C4-2B (cell line): Measurements from ENCODE around the gene QSOX1.

Experiments used
- ZFX ChIP-seq: fragments of 450-650 bp; IDR thresholded peaks from 2 replicates; pipeline ENCODE4 v1.6.1; 2017
- TF ChIP-seq, protein P1 (sequence below): fragments of 450-650 bp; conservative IDR thresholded peaks from 2 replicates; pipeline ENCODE4 v1.5.1; 2017; ENCODE audit warnings: mild to moderate bottlenecking

DNA sequence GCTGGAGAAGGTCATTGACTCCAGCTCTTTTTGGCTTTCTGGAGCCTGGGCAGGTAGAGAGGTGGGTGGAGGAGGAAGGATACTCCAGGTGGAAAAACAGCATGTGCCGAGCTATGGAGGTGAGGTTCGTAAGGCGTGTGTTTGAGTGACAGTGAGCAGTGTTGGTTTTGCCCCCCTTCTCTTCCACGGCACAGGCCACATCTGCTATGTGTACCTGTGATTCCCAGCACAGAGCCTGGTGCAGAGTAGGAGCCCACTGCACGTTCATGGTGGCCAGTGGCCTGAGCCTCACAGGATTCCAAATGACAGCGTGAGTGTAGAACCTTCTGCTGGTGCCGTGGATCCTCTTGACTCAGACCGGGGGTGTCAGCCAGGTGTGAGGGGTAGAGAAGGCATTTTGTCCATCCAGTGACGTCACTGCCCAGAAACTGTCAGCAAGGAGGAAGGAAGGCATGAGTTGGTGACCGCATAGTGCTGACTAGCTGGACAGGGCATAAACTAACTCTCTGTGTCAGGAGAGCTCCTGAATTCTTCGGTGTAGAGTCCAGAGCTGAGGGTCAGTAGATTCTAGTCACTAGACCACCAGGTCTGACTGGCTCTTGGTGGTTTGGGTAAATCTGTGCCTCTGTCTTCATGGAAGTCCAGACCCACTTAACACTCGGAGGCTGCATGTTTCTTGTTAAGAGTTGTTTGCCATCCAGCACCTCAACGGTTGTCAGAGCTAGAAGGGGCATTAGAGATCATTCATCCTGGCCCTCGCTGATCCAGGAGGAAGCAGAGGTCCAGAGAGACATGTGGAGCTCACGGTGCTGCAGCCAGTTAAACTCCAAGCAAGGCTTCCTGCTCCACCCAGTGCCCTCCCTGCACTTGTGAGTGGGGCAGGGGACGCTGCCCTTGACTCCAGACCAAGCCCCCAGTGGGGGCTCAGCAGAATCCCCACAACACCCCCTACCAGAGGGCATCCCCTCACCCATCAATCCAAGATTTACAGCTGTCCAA is 3.8 kb downstream of the QSOX1 start:
- TF ChIP-seq, protein P1, sequence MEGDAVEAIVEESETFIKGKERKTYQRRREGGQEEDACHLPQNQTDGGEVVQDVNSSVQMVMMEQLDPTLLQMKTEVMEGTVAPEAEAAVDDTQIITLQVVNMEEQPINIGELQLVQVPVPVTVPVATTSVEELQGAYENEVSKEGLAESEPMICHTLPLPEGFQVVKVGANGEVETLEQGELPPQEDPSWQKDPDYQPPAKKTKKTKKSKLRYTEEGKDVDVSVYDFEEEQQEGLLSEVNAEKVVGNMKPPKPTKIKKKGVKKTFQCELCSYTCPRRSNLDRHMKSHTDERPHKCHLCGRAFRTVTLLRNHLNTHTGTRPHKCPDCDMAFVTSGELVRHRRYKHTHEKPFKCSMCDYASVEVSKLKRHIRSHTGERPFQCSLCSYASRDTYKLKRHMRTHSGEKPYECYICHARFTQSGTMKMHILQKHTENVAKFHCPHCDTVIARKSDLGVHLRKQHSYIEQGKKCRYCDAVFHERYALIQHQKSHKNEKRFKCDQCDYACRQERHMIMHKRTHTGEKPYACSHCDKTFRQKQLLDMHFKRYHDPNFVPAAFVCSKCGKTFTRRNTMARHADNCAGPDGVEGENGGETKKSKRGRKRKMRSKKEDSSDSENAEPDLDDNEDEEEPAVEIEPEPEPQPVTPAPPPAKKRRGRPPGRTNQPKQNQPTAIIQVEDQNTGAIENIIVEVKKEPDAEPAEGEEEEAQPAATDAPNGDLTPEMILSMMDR, result no peak
- no peak for TF ChIP-seq ZFX
